Suppressor macrophage treated with lipopolysaccharide for 1 hour (primary cell): ENCODE data around the gene ACAN.

Experiments
- DNase-seq, 3 donors: peaks; one replicate each; pipeline ENCODE4 v3.0.0-alpha.2; 2020 to 2022

The ACAN gene

DNA sequence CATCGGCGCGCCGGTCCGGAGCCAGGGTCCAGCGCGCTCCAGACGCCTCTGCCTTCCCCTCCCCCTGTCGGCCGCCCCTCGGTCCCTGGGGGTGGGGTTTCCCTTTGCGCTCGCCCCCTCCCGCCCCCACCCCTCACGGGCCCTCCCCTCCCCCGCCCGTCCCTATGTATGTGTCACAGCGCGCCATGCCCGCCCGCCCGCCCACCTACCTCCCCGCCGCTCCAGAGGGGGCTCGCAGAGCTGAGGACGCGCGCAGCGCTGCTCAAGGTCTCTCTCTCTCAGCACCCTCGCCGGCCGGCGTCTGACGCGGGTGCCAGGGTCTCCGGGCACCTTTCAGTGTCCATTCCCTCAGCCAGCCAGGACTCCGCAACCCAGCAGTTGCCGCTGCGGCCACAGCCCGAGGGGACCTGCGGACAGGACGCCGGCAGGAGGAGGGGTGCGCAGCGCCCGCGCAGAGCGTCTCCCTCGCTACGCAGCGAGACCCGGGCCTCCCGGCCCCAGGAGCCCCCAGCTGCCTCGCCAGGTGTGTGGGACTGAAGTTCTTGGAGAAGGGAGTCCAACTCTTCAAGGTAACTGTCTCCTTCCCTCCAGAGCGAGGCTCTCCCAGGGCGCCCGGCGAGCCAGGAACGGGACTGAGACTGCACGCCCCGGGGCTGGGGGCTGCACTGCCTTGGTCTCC is at the start of gene ACAN:
Gene ACAN (plus strand): TSS at position 196 of the 679 bp plus-strand sequence. CDS start 32,771 bp downstream, outside the sequence.
- no peak for DNase-seq

DNA sequence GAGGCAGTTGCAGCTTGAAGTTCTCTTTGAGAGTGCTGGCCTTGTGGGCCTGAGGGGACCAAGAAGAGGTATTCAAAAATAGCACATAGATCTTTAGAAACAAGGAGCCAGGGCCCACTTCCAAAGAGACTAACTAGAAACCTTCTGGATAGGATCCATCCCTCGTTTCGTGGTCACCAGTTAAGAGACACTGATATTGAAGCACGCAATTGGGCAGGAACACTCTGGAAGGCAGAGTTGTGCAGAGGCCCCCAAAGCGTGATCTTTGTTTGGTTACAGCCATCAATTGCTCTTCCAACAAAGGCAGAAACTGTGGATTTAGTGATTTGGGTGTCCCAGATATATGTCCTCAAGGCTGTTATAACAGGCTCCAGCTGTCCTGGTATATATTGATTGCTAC is 46.7 kb upstream of the ACAN start:
- no peak for DNase-seq

DNA sequence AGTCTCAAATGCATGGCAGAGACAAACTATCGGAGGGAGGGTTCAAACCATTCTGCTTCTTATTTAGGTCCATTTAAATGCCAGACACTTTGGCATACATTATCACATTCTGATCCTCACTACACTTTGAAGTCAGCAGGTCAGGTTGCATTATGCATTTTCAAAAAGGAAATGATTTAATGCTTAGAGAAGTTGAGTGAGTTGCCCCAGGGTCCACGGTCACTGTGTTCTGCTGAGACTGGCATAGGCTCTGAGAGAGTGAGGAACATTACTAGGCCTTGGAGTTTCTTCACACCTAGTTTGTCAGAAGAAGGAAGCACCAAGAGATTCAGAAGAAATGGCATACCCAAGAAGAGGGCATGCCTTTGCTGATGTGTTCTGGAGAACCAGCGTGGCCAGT is 46.3 kb upstream of the ACAN start:
- DNase-seq = no peak

DNA sequence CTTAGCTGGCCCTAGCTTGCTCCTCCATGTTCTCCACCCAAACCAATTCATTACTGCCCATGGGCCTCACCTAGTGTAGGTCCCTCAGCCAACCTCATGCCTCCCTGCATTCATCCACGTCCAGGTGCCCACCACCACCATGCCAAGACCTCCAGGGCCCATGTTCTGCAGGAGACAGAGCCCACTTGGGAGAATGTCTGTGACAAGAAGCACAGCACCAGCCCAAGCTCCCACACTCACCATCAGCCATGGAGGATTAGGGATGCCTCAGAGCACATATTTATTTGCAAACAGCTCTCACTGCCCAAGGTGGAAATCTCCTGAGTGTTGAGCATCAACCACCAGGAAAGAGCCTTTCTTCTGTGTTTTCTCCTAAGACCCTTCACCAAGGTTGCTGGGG is 43.4 kb upstream of the ACAN start:
- no peak for DNase-seq

DNA sequence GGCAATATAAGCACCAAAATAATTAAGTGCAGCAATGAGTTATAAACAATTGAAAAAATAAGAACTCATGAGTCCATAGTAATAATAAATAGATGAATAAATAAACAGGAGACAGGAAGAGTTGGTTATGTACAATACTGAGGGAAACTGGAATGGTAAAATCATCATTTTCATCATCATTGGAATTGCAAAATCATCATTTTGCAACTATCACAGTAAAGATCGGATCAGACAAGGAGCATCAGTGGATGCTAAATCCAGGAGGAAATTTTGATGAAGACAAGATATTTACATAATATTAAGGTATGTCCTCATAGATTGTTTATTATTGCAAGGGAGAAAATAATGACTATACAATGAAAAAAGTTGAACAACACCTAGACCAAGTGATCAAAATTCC is 38.8 kb upstream of the ACAN start:
- no peak for DNase-seq

DNA sequence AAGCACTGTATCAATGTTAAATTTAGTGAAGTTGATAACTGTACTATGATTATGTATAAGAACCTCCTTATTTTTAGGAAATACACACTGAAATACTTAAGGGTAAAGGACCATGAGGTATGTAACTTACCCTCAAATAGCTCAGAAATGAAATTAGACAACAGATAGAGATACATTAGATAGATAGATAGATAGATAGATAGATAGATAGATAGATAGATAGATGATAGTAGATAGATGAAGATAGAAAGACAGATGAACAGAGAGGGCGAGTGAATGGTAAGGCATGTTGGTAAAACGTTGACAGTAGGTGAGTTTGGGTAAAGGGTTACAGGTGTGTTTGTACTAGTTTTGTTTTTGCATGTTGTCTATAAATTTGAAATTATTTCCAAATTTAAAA is 38.0 kb upstream of the ACAN start:
- no peak for DNase-seq

DNA sequence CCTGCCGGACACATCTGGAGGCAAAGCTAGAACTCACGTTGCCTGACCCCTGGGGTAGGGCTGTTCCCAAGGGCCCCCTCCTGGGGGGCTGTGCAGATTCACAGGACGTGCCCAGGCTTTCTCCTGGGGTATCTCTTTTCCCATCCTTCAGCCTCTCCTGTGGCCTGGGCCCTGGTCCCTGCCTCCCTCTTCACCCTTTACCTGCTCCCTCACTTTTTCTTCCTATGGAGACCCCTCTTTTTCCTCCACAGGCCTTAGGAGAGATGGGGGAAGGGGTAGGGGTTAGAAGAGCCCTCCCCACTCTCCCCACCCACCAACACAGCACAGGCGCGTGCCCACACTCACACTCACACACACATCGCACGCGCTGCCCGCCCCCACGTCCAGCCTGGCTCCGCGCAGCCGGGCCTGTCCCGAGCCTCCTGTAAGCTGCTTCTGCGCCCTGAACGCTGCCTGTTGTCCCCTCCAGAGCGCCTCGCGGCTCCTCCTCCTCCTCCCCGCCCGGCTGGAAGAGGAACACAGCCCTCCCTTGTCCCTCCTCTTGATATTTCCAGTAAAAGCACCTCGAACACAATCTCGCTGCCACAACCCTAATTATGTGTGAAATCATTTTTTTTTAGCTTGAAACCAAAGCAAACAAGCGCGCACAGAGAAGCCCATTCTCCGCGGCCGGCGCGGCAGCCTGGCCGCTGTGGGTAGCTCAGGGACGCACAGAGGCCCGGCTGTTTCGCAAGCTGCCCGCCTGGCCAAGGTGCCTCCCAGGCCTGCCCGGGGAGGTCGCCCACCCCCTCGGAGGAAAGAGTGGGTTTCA is 33.9 kb upstream of the ACAN start:
- DNase-seq = no peak

DNA sequence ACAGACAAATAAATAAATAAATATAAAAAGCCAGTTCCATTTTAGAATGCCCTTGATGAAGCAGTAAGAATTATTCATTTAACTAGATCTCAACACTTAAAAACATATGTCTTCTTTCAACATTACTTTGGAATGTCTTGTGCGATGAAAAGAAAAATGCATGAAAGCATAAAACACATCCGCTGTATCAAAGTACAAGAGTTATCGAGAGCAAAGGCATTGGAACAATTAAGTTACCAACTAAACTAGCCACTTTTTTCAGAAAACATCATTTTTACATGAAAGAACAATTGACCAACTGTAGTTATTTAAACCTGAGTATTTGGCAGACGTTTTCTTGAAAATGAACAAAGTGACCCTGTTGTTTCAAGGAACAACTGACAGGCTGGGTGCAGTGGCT is 27.5 kb upstream of the ACAN start:
- DNase-seq = no peak

DNA sequence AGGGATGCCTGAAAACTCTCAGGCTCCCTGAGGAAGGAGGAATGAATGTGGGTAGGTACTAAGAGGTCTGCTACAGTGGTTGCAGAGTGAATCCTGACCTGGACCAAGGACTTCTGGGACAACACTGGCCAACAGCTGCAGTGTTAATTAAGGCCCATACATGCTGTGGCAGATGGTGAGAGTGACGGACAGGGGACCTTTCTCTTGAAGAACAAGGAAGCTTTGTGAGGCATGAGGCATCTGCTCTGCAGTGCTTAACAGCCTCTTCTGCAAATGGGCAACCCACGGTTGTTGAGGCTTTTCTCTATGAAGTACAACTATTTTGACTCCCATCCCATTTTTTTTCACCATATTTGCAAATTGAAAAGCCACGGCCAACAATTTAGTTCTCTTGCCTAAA is 26.6 kb upstream of the ACAN start:
- no peak for DNase-seq

DNA sequence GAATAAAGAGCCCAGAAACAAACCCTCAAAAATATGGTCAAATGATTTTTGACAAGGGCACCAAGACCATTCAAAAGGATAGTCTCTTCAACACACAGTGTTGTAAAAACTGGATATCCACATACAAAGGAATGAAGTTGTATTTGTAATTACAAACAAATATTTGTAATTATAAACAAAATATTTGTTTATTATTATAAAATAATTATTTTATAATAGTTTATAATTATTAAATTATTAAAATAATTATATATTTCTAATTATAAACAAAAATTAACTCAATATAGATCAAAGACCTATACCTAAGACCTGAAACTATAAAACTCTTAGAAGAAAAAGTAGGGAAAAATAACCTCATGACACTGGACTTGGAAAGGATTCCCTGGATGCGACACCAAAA is 23.3 kb upstream of the ACAN start:
- no peak for DNase-seq

DNA sequence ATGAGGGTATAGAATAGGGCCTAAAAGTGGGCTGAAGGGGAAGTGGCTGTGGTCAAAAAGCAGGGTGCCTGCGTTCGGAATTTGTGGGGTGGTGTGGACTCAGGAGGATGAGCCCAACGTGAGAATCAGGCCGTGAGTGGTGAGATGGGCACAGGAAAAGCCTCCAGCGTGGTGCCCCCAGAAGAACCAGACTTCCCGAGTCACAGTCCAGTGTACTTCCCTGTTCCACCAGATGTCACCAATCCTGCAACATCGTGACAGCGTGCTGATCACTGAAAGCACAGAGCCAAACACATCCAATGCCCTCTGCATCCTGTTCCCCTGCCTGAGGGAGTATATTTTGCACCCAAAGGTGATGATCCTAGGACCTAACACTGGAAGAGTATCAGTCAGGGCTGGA is 20.8 kb upstream of the ACAN start:
- DNase-seq = no peak

DNA sequence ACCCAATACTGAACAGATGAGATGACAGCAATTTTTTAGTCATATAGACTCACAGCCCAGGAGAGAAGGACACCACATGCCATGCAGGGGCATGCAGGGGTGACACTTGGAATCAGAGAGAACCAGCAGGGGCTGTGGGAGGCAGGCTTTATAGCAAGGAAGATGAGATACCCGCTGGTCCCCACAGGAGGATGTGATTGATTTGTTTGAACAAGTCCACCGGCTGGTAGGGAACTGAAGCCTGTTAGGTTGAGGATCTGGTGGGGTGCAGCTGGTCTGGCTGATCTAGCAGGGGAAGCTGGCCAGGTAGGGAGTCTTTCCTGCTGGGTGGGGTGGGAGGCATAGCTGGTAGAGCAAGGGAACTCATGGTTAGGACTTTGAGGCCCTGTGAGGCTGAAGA is 18.0 kb upstream of the ACAN start:
- no peak for DNase-seq

DNA sequence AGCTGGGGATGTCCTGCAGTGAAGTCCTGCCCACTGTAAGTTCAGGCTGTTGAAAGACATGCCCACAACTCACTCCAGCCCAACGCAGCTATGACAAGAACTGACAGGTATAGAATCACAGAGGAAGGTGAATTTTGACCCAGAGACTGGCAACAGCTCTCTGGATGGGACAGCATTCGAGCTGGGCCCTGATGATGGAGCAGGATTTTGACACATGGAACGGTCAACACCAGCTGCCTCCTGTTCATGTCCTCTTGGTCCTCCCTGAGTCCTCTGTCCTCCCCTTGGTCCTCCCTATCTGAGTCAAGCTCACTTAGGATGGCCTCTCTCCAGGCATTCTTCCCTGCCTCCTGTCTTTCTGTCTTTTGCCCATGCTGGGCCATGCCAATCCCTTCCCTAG is 15.2 kb upstream of the ACAN start:
- DNase-seq = no peak

DNA sequence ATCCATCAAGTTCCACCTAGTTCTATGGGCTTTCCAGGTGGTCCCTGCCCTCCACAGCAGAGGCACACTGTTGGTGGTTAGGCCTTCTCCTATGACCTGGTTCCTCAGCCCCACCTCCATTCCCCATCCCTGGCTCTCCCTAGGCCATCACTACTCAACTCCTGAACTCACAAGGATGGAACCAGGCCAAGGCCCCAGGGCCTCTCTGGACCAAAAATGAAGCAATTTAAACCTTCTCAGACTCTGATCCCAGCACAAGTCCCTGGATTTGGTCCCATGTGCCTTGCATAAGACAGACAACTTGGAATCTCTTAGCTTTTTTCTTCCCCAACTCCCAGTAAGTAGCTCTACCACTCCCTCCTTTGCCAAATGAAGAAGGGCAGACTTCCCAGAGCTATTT is 14.4 kb upstream of the ACAN start:
- DNase-seq = no peak

DNA sequence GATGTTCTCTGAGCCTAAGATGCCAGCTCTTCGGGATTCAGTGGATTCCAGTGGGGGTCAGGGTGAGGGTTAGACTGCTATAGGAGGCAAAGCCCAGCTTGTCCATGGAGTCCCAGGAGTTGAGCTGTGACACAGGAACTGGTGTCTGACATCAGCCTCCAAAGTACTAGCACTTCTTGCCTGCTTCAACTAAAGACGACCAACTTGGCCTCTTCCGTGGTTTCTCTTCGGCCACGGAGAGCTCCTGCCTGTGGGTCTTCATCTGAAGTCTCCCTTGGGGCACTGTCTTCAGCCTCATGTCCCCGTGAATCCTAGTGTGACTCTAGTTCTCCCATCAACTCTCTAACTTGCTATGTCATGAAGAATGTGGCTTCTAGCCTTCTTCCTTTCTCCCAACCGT is 12.8 kb upstream of the ACAN start:
- no peak for DNase-seq

DNA sequence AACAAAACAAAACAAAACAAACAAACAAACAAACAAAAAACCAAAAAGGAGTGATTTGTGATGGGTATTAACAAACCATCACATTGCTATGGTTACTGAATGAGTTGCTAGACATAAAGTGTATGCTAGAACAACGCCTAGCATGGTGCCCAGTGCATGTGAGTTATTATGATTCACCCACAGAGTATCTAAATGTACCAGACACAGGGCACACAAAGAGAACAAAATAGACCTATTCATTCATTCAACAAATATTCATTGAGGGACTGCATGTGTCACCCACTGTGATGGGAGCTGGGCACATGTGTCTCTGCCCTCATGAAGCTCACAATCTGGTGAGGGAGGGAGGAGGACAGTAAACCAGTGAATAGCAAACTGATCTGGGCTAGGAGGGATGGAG is 11.6 kb upstream of the ACAN start:
- DNase-seq = no peak

DNA sequence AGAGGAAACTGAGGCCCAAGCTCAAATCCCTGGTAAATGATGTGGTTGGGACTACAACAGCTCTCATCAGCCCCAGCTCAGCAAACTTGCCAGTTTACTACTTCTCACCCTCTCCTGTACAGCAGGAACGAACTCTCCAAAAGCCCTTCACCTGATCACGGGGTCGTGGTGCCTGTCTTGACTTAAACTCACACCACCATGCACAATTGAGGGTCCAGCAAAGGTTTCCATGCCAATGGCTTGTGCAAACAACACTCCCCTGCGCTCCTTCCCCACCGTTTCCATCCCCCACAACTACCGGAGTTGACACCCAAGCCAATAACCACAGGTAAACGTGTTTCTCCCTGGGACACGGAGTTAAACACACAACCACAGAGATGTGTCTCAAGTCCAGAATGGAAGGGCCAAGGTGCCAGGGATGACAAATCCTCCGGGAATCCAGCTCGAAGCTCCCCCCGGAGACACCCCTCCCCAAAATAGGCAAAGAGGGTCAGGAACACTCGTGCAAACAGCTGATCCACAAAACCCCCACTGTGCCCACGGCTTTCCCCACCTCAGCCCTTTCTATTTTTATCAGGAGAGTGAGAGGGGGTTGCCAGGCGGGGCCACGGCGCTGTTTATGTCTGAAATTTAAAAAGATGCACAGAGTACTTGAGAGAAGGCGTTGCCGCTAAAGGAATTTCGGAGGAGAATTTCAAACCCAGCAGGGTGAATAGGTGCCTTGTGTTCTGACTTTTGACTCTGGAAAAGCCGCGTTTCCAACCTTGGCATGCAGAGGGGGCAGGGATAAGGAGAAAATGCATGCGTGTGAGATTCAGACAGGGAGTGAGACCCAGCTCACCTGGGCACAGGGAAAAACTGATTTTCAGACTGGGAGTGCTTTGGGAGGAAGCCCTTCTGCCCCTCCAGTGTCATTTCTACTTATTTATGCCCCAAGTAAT is 10.6 kb upstream of the ACAN start:
- DNase-seq = no peak

DNA sequence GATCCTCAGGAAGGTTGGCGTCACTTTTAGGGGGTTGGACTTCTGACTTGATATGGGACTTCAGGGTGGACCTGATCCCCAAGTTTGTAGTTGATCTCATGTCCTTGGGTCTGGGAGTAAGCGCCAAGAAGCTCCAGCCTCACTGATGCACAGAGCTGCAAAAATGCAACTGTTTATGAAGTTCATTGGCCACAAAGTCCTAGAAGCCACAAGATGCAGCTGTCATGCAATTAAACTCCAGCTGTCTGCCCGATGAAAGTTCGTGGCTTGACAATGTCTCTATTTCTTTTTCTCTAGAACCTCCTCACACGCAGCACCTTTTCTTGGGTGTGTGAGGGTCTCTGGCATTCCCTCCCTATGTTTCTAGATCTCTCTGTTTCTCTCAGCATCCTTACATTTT is 9.2 kb upstream of the ACAN start:
- DNase-seq = no peak

DNA sequence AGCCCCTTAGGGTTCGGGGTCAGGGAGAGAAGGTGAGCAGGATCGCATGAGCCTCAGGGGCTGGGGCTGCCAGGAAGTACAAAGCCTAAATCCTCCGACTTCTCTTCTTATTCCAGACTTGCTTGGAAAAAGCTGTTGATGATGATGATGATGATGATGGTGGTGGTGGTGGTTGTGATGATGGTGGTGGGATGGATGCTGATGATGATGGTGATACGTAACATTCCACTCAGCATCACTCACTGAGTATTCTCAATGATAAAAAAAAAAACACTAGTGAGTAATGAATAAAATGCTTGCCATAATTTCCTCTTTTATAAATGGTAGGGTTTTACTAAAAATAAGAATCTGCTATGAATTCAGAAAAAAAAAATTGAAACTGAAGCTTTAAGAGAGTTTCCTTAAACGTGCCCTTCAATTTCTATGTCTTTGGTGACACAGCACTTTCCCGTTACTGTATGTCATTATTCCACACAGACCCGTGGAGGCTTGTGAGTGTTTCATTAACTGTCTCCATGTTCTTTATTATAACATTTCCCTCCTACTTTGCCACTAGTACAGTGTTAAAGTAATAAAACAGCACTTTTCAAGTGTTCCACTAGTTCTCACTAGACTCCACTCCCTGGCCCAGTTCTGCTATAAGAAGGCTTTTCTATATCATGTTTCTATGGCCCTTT is 5.4 kb upstream of the ACAN start:
- no peak for DNase-seq

DNA sequence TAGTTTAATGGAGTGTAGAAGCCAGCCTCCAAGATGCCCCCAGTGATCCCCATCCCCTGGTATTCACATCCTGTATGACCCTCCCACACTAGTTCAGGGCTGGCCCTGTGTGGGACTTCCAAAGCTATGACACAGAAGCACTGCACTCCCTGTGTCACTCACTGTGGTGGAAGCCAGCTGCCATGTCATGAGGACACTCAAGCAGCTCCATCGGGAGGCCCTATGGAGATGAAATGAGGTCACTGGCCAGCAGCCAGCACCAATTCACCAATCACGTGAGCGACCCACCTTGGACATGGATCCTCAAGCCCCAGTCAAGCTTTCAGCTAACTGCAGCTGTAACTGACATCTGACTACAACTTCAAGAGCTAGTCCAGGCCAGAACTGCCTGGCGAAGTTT is 3.9 kb upstream of the ACAN start:
- DNase-seq = no peak

DNA sequence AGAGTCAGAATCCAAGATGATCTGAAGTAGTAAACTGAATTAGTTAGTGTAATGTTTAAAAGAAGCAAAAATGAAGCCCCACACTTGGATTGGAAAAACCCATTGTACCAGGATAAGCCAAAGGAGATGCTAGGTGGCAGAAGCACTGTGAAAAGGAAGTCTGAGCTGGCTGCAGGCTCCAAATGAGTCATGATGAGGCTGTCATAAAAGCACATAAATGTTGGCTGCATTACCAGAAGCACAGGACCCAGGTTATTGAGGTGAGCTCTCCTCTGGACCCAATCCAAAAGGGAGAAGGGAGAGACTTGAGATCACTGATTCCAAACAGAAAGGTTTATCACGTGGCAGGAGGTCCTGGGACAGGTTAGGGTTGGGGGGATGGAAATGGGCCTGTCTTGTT is 3.2 kb upstream of the ACAN start:
- no peak for DNase-seq

DNA sequence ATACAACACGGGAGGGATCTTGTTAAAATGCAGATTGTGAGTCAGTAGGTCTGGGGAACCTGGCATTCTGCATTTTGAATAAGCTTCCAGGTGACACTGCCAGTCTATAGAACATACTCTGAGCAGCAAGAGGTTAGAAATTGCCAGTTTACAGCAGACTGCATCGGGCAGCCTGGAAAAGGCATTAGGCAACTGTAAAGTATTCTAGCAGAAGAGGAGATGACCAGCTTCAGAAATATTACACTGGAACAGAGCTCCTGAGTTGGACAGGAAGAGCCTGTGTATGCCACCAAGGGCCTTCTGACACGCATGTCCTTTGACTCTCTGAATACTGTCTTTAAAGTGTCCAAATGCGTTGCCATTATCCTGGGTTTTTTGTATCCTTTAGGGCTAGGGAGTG is 2.5 kb upstream of the ACAN start:
- no peak for DNase-seq
